Endothelial cell of umbilical vein (primary cell): Measurements from ENCODE around the gene DYRK4. TPM values are rescaled to one million over a fixed set of nuclear protein-coding genes. Genes with fewer than 3 reads are reported as not detected.

Source experiments
- BruUV-seq: library from RNA; stranded (reverse); fragments of 400-500 nt; replicated peaks from 2 replicates; lab custom pipeline; 2021; lab: Mats Ljungman, UMichigan
- CTCF ChIA-PET: fragments of 300-600, 350-600 bp; sonication (Branson Sonifier 250); formaldehyde crosslinking; loops from one replicate; lab custom pipeline; 2021; ENCODE audit warnings: antibody characterized with exemption, inconsistent platforms; lab: Charles Lee
- POLR2A ChIA-PET: fragments of 300-600, 350-600 bp; sonication (Branson Sonifier 250); formaldehyde crosslinking; loops from one replicate; lab custom pipeline; 2021; ENCODE audit warnings: antibody characterized with exemption, inconsistent platforms; lab: Charles Lee
- DNase-seq: peaks from one replicate; pipeline ENCODE4 v3.0.0-alpha.2; 2011; ENCODE audit warnings: low read depth, low spot score
- FAIRE-seq: peaks from 2 replicates; lab custom pipeline; 2011; peaks lifted over from hg19 to GRCh38; lab: Jason Lieb, UNC
- H2AFZ ChIP-seq: 2 replicates; pipeline ENCODE4 v1.6.0; 2012; ENCODE audit warnings: low read depth, low read length, control low read depth, inconsistent platforms
- H3K27ac ChIP-seq: 2 replicates; pipeline ENCODE4 v1.5.1; 2011; ENCODE audit warnings: low read depth, mild to moderate bottlenecking, control low read depth, low read length, moderate library complexity; ENCODE audit not compliant: insufficient read depth
- H3K27me3 ChIP-seq, 2 experiments: 2 replicates each; pipeline versions ENCODE4 v1.6.0 to v1.6.1; 2011; ENCODE audit warnings: low read length in 2 of 2, mixed read lengths in 1 of 2; ENCODE audit not compliant: control insufficient read depth in 2 of 2, insufficient read depth in 2 of 2
- H3K36me3 ChIP-seq, 2 experiments: 2 replicates in 1 of 2; 3 replicates in 1 of 2; pipeline ENCODE4 v1.5.1; 2011; ENCODE audit warnings: low read length in 2 of 2, mild to moderate bottlenecking in 1 of 2, moderate library complexity in 1 of 2; ENCODE audit not compliant: control insufficient read depth in 2 of 2, insufficient read depth in 2 of 2; ENCODE audit errors: extremely low read depth in 1 of 2
- H3K4me1 ChIP-seq: 3 replicates; pipeline ENCODE4 v1.5.1; 2011; ENCODE audit warnings: mild to moderate bottlenecking, low read length; ENCODE audit not compliant: control insufficient read depth, insufficient read depth; ENCODE audit errors: extremely low read depth
- H3K4me2 ChIP-seq: 2 replicates; pipeline ENCODE4 v1.6.1; 2011; ENCODE audit warnings: low read length, control low read depth, mixed read lengths; ENCODE audit not compliant: insufficient read depth
- H3K4me3 ChIP-seq, 3 experiments: fragments of 200-600 bp in 1 of 3; sonication (generic), shearing (Covaris generic) in 1 of 3; replicated peaks in 1 of 3; 2 replicates each; pipeline ENCODE4 v1.5.1; 2011 to 2016; ENCODE audit warnings: control low read depth in 3 of 3, low read length in 3 of 3, mild to moderate bottlenecking in 2 of 3, inconsistent platforms in 1 of 3, low read depth in 1 of 3, moderate library complexity in 1 of 3; ENCODE audit not compliant: insufficient read depth in 1 of 3
- H3K79me2 ChIP-seq: 2 replicates; pipeline ENCODE4 v1.6.0; 2012; ENCODE audit warnings: low read length, inconsistent platforms; ENCODE audit not compliant: control insufficient read depth, insufficient read depth
- H3K9ac ChIP-seq: replicated peaks from 2 replicates; pipeline ENCODE3; 2011; ENCODE audit warnings: low read length, control low read depth; ENCODE audit not compliant: insufficient read depth; ENCODE audit errors: extremely low read depth
- H3K9me1 ChIP-seq: replicated peaks from 3 replicates; pipeline ENCODE4 v1.6.0; 2011; ENCODE audit warnings: mild to moderate bottlenecking, low read length; ENCODE audit not compliant: control insufficient read depth, insufficient read depth; ENCODE audit errors: extremely low read depth
- H3K9me3 ChIP-seq: replicated peaks from 2 replicates; pipeline ENCODE4 v1.5.1; 2012; ENCODE audit warnings: low read length, inconsistent platforms; ENCODE audit not compliant: control insufficient read depth, insufficient read depth
- H4K20me1 ChIP-seq: replicated peaks from 2 replicates; pipeline ENCODE3; 2011; ENCODE audit warnings: mild to moderate bottlenecking, low read length; ENCODE audit not compliant: control insufficient read depth, insufficient read depth; ENCODE audit errors: extremely low read depth
- EZH2 ChIP-seq: IDR thresholded peaks from 2 replicates; pipeline ENCODE4 v1.6.1; 2012; ENCODE audit warnings: borderline replicate concordance, low read depth, mild to moderate bottlenecking, moderate library complexity, low read length, inconsistent platforms; ENCODE audit not compliant: severe bottlenecking
- FOS ChIP-seq: IDR thresholded peaks from 2 replicates; pipeline ENCODE4 v1.6.1; 2011; ENCODE audit warnings: mild to moderate bottlenecking, low read length, moderate library complexity, borderline replicate concordance; ENCODE audit not compliant: insufficient read depth
- GATA2 ChIP-seq: IDR thresholded peaks from 2 replicates; pipeline ENCODE4 v1.7.0; 2011; ENCODE audit warnings: low read depth, mild to moderate bottlenecking, moderate library complexity, mixed read lengths, low read length; ENCODE audit not compliant: insufficient read length, insufficient read depth
- JUN ChIP-seq: IDR thresholded peaks from 2 replicates; pipeline ENCODE4 v1.6.1; 2011; ENCODE audit warnings: borderline replicate concordance, low read depth; ENCODE audit not compliant: insufficient read length, insufficient read depth
- MYC ChIP-seq: IDR thresholded peaks from one replicate; pipeline ENCODE4 v1.6.1; 2011; ENCODE audit warnings: mild to moderate bottlenecking, low read depth, low read length
- POLR2A ChIP-seq: IDR thresholded peaks from 2 replicates; pipeline ENCODE4 v1.6.1; 2012; ENCODE audit warnings: low read depth, mild to moderate bottlenecking, control low read depth, low read length
- POLR2AphosphoS5 ChIP-seq: IDR thresholded peaks from 2 replicates; pipeline ENCODE4 v1.6.1; 2012; ENCODE audit warnings: low read depth, mild to moderate bottlenecking, control low read depth, low read length, moderate library complexity; ENCODE audit not compliant: insufficient read depth
- dilution Hi-C: fragments of 300-500 bp; cut with MboI; formaldehyde crosslinking; loops from one replicate; pipeline ENCODE4 v1.15.0; 2019; ENCODE audit warnings: low sequenced_read_pairs; ENCODE audit not compliant: extremely low pct_ligation_motif_present
- intact Hi-C: fragments of 100-400 bp; cut with micrococcal nuclease; formaldehyde crosslinking; loops from one replicate; pipeline ENCODE4 v1.10.0; 2022
- polyA plus RNA-seq, 4 experiments: library from polyadenylated mRNA; depleted of rRNA in 3 of 4; stranded (reverse) in 3 of 4; unstranded in 1 of 4; fragments of >200 nt; gene quantifications; 2 replicates each; pipeline versions ENCODE4 v1.2.1 to v1.2.3, GENCODE V29; 2011 to 2012; ENCODE audit warnings: missing spikeins in 1 of 4
- total RNA-seq: library from RNA; stranded (reverse); gene quantifications from 2 replicates; pipeline ENCODE4 v1.2.3, GENCODE V29; 2021
- TF ChIP-seq, protein P1 (sequence below), 2 donors: IDR thresholded peaks; 1 replicate in 1 of 2; 2 replicates in 1 of 2; pipeline ENCODE4 v1.5.1; 2011; ENCODE audit warnings: low read length in 2 of 2, mild to moderate bottlenecking in 2 of 2, moderate library complexity in 2 of 2, control low read depth in 1 of 2, inconsistent platforms in 1 of 2, low read depth in 1 of 2; ENCODE audit not compliant: insufficient read depth in 1 of 2; ENCODE audit errors: extremely low read depth in 1 of 2
- TF ChIP-seq, protein P2 (sequence below): IDR thresholded peaks from 2 replicates; pipeline ENCODE4 v1.6.1; 2011; ENCODE audit not compliant: insufficient read depth, insufficient read length

DYRK4 gene
- total and polyA plus RNA-seq, 2 donors (not counting 3 experiments of a cell fraction or from before 2014, with no cell fraction given), result 38.7 to 45.4 TPM

DNA sequence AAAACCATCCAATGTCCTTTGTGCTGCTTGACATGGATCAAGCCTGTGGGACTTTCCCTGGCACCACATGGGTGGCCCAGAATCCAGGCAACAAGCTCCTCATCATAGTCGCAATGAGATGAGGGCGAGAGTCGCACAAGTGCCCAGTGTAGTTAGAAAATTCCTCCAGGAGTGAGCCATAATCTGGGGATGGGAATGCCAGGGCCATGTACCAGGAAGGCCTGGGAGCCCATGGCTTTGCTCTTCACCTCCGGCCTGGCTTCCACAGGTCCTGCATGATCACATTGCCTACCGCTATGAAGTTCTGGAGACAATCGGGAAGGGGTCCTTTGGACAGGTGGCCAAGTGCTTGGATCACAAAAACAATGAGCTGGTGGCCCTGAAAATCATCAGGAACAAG is 33.9 kb downstream of the DYRK4 start:
- Histone ChIP-seq H3K79me2 (no peaks in the 10 kb centered on the region), H4K20me1 (no peaks in the 10 kb centered on the region), H3K27ac (no peak overlapping the region), H3K9me1 (no peaks in the 10 kb centered on the region), H3K9me3 (no peaks in the 10 kb centered on the region), H3K36me3 (no peaks in the 10 kb centered on the region), H2AFZ (no peak overlapping the region), H3K4me2 (no peak overlapping the region), H3K27me3 (peaks cover 2 to 7% of the 10 kb centered on the region in 2 experiments), H3K9ac (no peak overlapping the region), H3K4me3 (no peak overlapping the region), H3K4me1 (no peaks in the 10 kb centered on the region)
- no TSS peak for BruUV-seq
- ChIA-PET POLR2A (no interaction called here), CTCF (interaction anchor here (1.1 kb wide), 1 partner anchor 53 kb away, joined by 3 read pairs; the partner anchor contains the start of gene AKAP3)
- no peak for DNase-seq
- no peak for FAIRE-seq
- dilution Hi-C loops, result no loop called here
- TF ChIP-seq, protein P1, sequence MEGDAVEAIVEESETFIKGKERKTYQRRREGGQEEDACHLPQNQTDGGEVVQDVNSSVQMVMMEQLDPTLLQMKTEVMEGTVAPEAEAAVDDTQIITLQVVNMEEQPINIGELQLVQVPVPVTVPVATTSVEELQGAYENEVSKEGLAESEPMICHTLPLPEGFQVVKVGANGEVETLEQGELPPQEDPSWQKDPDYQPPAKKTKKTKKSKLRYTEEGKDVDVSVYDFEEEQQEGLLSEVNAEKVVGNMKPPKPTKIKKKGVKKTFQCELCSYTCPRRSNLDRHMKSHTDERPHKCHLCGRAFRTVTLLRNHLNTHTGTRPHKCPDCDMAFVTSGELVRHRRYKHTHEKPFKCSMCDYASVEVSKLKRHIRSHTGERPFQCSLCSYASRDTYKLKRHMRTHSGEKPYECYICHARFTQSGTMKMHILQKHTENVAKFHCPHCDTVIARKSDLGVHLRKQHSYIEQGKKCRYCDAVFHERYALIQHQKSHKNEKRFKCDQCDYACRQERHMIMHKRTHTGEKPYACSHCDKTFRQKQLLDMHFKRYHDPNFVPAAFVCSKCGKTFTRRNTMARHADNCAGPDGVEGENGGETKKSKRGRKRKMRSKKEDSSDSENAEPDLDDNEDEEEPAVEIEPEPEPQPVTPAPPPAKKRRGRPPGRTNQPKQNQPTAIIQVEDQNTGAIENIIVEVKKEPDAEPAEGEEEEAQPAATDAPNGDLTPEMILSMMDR (IDR thresholded peaks at IDR 0.05; ENCODE audit: extremely low read depth in 1 of 2, insufficient read depth in 1 of 2, low read depth in 1 of 2, low read length in 2 of 2), result no peak
- TF ChIP-seq JUN (no peak), POLR2A (no peak), FOS (no peak)
- TF ChIP-seq, protein P2, sequence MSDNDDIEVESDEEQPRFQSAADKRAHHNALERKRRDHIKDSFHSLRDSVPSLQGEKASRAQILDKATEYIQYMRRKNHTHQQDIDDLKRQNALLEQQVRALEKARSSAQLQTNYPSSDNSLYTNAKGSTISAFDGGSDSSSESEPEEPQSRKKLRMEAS, result no peak
- intact Hi-C loops, result no loop called here

DNA sequence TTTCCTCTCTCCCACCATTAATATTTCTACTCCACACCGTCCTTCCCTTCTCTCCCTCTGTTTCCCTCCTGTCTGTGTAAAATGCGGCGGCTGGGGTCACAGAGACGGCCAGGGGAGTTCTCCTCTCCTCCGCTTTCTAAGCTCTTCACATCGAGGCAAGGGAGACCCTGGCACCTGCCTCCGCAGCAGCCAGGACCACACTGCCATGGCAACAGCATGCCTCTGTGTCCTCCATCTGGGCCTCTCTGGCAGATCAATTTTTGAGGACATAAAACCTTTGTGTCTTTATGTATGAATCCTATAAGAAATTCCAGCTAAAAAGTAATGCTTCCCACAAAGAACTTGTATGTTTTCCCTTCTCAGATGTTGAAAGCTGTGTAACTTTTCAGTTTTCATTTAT is 41.4 kb downstream of the DYRK4 start:
- no TSS peak for BruUV-seq
- TF ChIP-seq POLR2AphosphoS5, result no peak
- TF ChIP-seq POLR2A, result no peak
- TF ChIP-seq, protein P2, result no peak
- no peak for TF ChIP-seq GATA2
- TF ChIP-seq FOS, result no peak
- TF ChIP-seq, protein P1 (IDR thresholded peaks at IDR 0.05; ENCODE audit: extremely low read depth in 1 of 2, insufficient read depth in 1 of 2, low read depth in 1 of 2, low read length in 2 of 2), result no peak
- TF ChIP-seq EZH2, result no peak
- TF ChIP-seq MYC, result no peak
- no peak for TF ChIP-seq JUN
- H2AFZ ChIP-seq, result no peak overlapping the region

More for the DNA sequence above, 41.4 kb downstream of the DYRK4 start:
- CTCF ChIA-PET, result interaction anchor here (0.7 to 1.9 kb wide), 2 partner anchors 10 to 12 kb away, joined by 3 to 7 read pairs; no protein-coding TSS in a partner anchor
- Histone ChIP-seq H3K9ac (no peak overlapping the region), H3K27me3 (peaks cover 13 to 21% of the 10 kb centered on the region in 2 experiments), H3K4me1 (peaks cover 13% of the 10 kb centered on the region), H3K9me1 (no peaks in the 10 kb centered on the region), H3K4me3 (no peak overlapping the region), H3K79me2 (peaks cover 4% of the 10 kb centered on the region), H3K27ac (no peak overlapping the region), H3K36me3 (no peaks in the 10 kb centered on the region), H4K20me1 (no peaks in the 10 kb centered on the region), H3K4me2 (no peak overlapping the region), H3K9me3 (no peaks in the 10 kb centered on the region)
- POLR2A ChIA-PET, result no interaction called here
- dilution Hi-C loops (no loop called here), intact Hi-C loops (no loop called here)
- FAIRE-seq (no peak), DNase-seq (no peak)
